H4 (cell line): ENCODE measurements around the gene MALAT1. TPM values are rescaled to one million over a fixed set of nuclear protein-coding genes. Genes with fewer than 3 reads are reported as not detected.
A peak's percentile ranks its signal among the peaks of the same experiment; 100 is the strongest.

ENCODE experiments used
- DNase-seq: peaks from one replicate; pipeline ENCODE4 v3.0.0-alpha.2; 2015; ENCODE audit warnings: low spot score
- total RNA-seq: library from RNA; depleted of rRNA; stranded (reverse); fragments of >200 nt; shearing (Covaris generic); gene quantifications from 2 replicates; pipeline ENCODE4 v1.2.3, GENCODE V29; 2014

MALAT1 gene
- total RNA-seq, 1 experiment from 2014 or later: 168 TPM

- peak; percentile 59 for DNase-seq
These were observed 19.4 kb upstream of the MALAT1 start for GRCh38 chr11:65479184-65480145.

GRCh38 chr11:65482306-65482850 lies 16.5 kb upstream of the MALAT1 start:
- no peak for DNase-seq

GRCh38 chr11:65485920-65486219 lies 13.0 kb upstream of the MALAT1 start:
- no peak for DNase-seq

DNA sequence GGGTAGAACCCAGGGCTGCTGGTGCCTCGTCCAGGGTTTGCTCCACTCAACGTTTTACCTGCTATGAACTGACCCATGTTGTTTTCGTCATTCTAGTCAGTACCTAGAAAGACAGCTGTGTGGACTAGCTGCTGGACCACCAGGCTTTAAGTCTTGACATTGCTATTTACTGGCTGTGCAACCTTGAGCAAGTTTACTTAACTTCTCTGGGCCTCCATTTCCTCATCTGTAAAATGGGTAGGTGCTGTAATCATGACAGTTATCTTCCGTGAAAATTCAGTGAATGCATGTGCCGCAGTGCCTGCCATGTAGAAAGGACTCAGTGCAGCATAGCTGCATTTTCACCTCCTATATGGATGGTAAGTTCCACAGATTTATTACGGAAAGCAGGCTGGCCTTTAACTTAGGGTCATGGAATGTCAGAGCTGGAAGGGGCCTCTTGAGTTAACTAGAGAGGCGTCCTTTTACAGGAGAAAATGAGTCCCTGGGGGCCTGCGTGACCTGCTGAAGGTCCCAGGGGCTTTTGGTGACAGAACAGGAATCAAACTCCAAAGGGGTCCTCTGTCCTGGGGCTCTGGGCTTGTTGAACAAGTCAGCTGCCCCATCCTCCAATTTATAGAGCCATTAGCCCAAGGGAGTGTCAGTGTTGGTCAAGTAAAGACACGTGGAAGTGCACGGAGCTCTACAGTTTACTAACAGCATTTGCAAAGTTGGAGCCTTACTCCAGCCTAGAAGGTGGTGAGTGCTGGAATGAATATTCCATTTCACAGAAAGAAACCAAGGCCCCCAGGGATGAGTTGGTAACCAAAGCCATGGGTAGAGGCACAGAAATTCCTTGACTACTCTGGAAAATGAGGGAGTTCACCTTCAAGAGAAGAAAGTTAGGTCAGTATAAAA lies 12.0 kb upstream of the MALAT1 start:
- DNase-seq: no peak

DNA sequence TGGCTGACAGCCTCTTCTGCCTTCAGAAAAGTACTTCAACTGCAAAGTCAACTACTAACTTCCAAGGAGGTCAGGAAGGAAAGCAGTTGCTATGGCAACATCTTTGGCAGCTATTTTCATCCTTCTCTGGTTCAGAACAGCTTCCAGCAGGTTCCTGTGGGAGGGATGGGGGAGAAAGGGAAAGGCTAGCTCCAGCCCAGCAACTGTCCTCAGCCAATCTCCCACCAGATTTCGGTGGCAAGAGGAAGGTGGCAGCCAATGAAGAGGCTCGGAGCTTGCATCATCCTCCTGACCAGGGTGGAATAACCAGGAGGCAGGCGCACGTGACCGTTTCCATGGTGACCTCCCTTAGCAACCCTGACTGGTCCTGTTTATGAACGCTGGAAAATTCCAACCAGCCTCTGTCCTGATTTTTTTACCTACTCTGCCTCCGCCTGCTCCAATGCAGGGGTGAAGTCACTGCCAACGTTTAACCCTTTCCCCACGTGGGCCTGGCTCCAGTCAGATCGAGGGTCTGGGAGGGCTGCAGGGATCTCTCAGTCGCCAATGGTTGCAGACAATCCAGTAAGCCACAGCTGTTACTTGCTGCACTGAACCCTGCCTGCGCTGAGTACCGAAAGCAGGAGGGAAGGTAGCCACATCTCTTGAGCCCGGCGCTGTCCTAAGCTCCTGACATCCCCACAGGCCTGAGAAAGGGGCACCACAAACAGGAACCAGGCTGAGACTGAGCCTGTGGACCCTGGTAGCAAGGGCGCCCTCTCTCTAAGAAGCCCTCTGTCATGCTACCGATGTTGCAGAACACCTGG lies 11.2 kb upstream of the MALAT1 start:
- peak; percentile 100 for DNase-seq

GRCh38 chr11:65488273-65489034 lies 10.4 kb upstream of the MALAT1 start:
- peak; percentile 21 for DNase-seq

- DNase-seq: peak; percentile 4
These were observed 9.7 kb upstream of the MALAT1 start for GRCh38 chr11:65489035-65489705.

DNA sequence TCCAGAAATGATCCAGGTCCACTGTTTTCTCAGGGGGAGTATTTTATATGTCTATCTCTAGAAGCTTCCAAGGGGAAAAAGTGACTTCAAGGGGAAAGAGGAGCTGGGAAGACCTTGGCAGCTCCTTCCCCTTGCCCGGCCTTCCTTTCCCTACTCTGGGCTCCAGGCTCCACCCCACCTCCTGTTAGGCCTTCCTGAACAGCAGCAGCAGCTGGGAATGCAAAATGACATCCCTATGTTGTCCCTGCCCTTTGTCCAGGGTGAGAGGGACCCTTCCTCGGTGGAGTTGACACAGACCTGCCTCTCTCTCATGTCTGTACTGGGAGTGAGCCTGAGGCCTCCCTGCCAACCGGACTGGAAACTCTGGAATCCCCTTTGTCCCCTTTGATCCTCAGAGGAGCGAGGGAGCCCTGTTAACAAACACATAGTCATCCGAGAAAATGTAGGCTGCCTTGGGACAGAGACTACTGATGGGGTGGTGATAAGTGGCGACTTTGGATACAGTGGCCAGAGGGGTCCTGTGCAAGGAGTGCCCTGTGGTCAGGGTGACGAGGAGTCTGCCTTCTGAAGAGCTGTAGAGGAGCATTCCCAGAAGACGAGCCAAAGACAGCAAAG lies 9.0 kb upstream of the MALAT1 start:
- DNase-seq: peak; percentile 3

GRCh38 chr11:65491163-65491465 lies 7.7 kb upstream of the MALAT1 start:
- DNase-seq: peak; percentile 8

GRCh38 chr11:65491614-65492386 lies 7.0 kb upstream of the MALAT1 start:
- DNase-seq: peak; percentile 94

GRCh38 chr11:65492387-65492636 lies 6.5 kb upstream of the MALAT1 start:
- DNase-seq: no peak

DNA sequence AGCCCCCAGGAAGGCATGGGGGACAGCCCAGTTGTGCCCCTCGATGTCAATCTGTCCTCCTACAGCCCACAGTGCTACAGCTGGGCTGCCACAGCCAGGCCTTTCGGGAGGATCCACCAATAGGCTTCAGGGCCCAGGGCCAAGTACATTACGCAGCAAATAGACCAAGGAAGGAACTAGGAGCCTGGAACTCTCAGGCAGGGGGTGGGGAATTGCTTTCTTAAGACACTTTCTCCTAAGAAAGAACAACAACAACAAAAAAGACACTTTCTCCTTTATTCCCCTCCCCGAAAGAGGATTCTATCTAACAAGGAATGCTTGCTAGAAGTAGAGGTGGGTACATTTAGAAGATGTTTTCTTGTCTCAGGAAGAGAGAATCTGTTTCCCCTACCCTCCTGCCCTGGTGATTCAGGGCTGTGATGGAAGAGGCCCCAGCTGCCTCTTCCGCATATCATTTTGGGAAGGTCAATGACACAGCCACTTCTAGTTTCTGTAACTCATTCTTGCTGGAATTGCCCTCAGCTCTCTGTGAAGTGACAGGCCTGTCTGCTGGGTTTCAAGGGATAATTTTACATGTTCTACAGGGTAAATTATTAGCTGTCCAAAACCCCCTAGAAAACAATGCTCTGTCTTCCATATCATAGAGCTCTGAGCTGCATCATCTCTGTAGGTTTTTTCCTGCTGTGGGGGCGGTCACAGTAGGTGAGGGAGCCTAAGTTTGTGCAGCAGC lies 6.0 kb upstream of the MALAT1 start:
- peak; percentile 78 for DNase-seq

- peak; percentile 84 for DNase-seq
These were observed 5.3 kb upstream of the MALAT1 start for GRCh38 chr11:65493367-65494176.

DNA sequence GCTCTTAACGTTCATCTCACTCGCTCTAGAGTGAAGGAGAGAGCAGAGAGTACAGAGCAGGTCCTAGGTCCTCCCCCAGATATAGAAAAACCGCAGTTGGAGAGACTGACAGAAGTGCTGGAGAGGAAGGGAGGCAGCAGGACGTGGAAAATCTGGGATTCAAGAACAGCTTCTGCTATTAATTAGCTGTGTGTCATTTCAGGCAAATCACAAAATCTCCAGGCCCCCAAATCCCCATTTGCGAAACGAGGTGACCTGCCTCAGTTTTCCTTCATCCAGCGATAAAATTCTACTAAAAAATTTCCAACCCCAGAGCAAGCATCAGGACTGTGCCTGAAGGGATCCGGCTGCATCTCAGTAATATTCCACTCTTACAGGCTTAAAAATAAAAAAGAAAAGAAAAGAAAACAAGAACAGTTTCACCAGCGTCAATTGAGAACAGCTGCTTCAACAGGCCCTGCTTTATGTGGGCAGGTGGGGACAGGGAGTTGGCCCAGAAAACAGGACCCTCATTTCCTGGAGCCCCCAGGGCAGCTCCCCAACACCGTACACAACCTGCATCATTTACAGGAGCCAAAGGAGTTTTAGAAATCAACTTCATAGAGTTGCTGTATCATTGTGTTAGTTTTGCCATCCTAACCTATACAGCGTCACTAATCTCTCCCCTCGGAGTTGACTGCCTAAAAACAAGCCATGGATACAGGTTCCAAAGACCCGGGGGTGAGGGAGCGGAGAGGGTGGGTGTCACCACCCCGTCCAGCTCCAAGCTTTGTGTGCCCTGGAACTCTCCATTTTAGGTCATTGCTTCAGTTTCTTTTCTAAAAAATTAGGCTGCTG lies 2.3 kb upstream of the MALAT1 start:
- no peak for DNase-seq

GRCh38 chr11:65497141-65498041 lies 1.5 kb upstream of the MALAT1 start:
- peak; percentile 94 for DNase-seq
